WTC11 (cell line): ENCODE results near the gene FREY1. TPM values are rescaled to one million over a fixed set of nuclear protein-coding genes. Genes with fewer than 3 reads are reported as not detected.

ENCODE experiments used
- ATAC-seq: fragments of 200-7000 bp; cut with Tn5 transposase; 2 replicates; pipeline ENCODE4 v1.10.0; 2021; ENCODE audit warnings: mild to moderate bottlenecking, moderate library complexity
- CTCF ChIA-PET: fragments of 300-600 bp; sonication (Branson Sonifier 250); formaldehyde crosslinking; loops from one replicate; lab custom pipeline; 2021; ENCODE audit warnings: antibody characterized with exemption; lab: Charles Lee
- POLR2A ChIA-PET: fragments of 350-600 bp; sonication (Branson Sonifier 250); formaldehyde crosslinking; loops from one replicate; lab custom pipeline; 2021; ENCODE audit warnings: antibody characterized with exemption; lab: Charles Lee
- DNase-seq: peaks from one replicate; pipeline ENCODE4 v3.0.0; 2021; ENCODE audit warnings: low spot score
- H3K27ac Mint-ChIP-seq: 2 replicates; pipeline ENCODE4 v1.8.0; 2021; ENCODE audit warnings: mixed read lengths
- H3K27me3 Mint-ChIP-seq: 2 replicates; pipeline ENCODE4 v1.8.0; 2021; ENCODE audit warnings: low read depth, mild to moderate bottlenecking, moderate library complexity, mixed read lengths
- H3K36me3 Mint-ChIP-seq: 2 replicates; pipeline ENCODE4 v1.8.0; 2021; ENCODE audit warnings: mixed read lengths
- H3K4me1 Mint-ChIP-seq: 2 replicates; pipeline ENCODE4 v1.8.0; 2022; ENCODE audit warnings: mixed read lengths
- H3K4me3 Mint-ChIP-seq: 2 replicates; pipeline ENCODE4 v1.8.0; 2021; ENCODE audit warnings: mild to moderate bottlenecking, moderate library complexity, mixed read lengths
- H3K9me3 Mint-ChIP-seq: 2 replicates; pipeline ENCODE4 v1.8.0; 2021; ENCODE audit warnings: mixed read lengths
- CREB1 ChIP-seq: sonication (generic); formaldehyde crosslinking; IDR thresholded peaks from 2 replicates; pipeline ENCODE4 v1.8.0; 2023; ENCODE audit warnings: mild to moderate bottlenecking, missing genetic modification reagents
- ETV6 ChIP-seq: sonication (generic); formaldehyde crosslinking; IDR thresholded peaks from 2 replicates; pipeline ENCODE4 v1.8.1; 2022; ENCODE audit warnings: mild to moderate bottlenecking, missing genetic modification reagents
- FOXK1 ChIP-seq: sonication (generic); formaldehyde crosslinking; IDR thresholded peaks from 2 replicates; pipeline ENCODE4 v1.8.0; 2022; ENCODE audit warnings: mild to moderate bottlenecking, moderate library complexity, missing genetic modification reagents
- GABPB1 ChIP-seq: sonication (generic); formaldehyde crosslinking; IDR thresholded peaks from 2 replicates; pipeline ENCODE4 v1.8.1; 2023; ENCODE audit warnings: mild to moderate bottlenecking, missing genetic modification reagents
- KAT7 ChIP-seq: sonication (generic); formaldehyde crosslinking; IDR thresholded peaks from 2 replicates; pipeline ENCODE4 v1.8.1; 2023; ENCODE audit warnings: missing genetic modification reagents, mild to moderate bottlenecking, borderline replicate concordance
- MXD4 ChIP-seq: fragments of 250-450 bp; sonication (Bioruptor Pico); IDR thresholded peaks from 2 replicates; pipeline ENCODE4 v1.8.0; 2021; ENCODE audit warnings: mild to moderate bottlenecking, moderate library complexity, borderline replicate concordance
- MYBL2 ChIP-seq: sonication (generic); formaldehyde crosslinking; IDR thresholded peaks from 2 replicates; pipeline ENCODE4 v1.8.1; 2023; ENCODE audit warnings: mild to moderate bottlenecking, moderate library complexity, missing genetic modification reagents
- NFE2L1 ChIP-seq: sonication (generic); formaldehyde crosslinking; IDR thresholded peaks from 2 replicates; pipeline ENCODE4 v1.8.1; 2023; ENCODE audit warnings: missing genetic modification reagents
- OVOL2 ChIP-seq: fragments of 250-450 bp; sonication (Bioruptor Pico); IDR thresholded peaks from 2 replicates; pipeline ENCODE4 v1.9.0; 2021; ENCODE audit warnings: mild to moderate bottlenecking, borderline replicate concordance
- SMAD3 ChIP-seq: sonication (generic); formaldehyde crosslinking; IDR thresholded peaks from 2 replicates; pipeline ENCODE4 v1.8.0; 2022; ENCODE audit warnings: missing genetic modification reagents, mild to moderate bottlenecking, borderline replicate concordance
- SMAD4 ChIP-seq: sonication (generic); formaldehyde crosslinking; IDR thresholded peaks from 2 replicates; pipeline ENCODE4 v1.8.0; 2022; ENCODE audit warnings: mild to moderate bottlenecking, missing genetic modification reagents
- TEAD1 ChIP-seq: sonication (generic); formaldehyde crosslinking; IDR thresholded peaks from 2 replicates; pipeline ENCODE4 v1.8.0; 2022; ENCODE audit warnings: mild to moderate bottlenecking, missing genetic modification reagents
- ZBTB21 ChIP-seq: sonication (generic); formaldehyde crosslinking; IDR thresholded peaks from 2 replicates; pipeline ENCODE4 v1.8.1; 2023; ENCODE audit warnings: mild to moderate bottlenecking, missing genetic modification reagents, borderline replicate concordance
- ZNF121 ChIP-seq: sonication (generic); formaldehyde crosslinking; IDR thresholded peaks from 2 replicates; pipeline ENCODE4 v1.8.0; 2023; ENCODE audit warnings: missing genetic modification reagents
- ZNF138 ChIP-seq: sonication (generic); formaldehyde crosslinking; conservative IDR thresholded peaks from 2 replicates; pipeline ENCODE4 v1.8.1; 2022; ENCODE audit warnings: mild to moderate bottlenecking, moderate library complexity, missing genetic modification reagents
- ZNF423 ChIP-seq: fragments of 250-450 bp; sonication (Bioruptor Pico); IDR thresholded peaks from 2 replicates; pipeline ENCODE4 v2.1.2; 2022; ENCODE audit warnings: mild to moderate bottlenecking, moderate library complexity
- ZNF671 ChIP-seq: fragments of 250-450 bp; sonication (Bioruptor Pico); IDR thresholded peaks from 2 replicates; pipeline ENCODE4 v1.8.0; 2021; ENCODE audit warnings: mild to moderate bottlenecking
- total RNA-seq: library from RNA; stranded (reverse); gene quantifications from 3 replicates; pipeline ENCODE4 v1.2.3, GENCODE V29; 2021
- TF ChIP-seq, protein P1 (sequence below): sonication (generic); formaldehyde crosslinking; IDR thresholded peaks from 2 replicates; pipeline ENCODE4 v1.8.1; 2023; ENCODE audit warnings: mild to moderate bottlenecking, missing genetic modification reagents, borderline replicate concordance
- TF ChIP-seq, protein P2 (sequence below): sonication (generic); formaldehyde crosslinking; IDR thresholded peaks from 2 replicates; pipeline ENCODE4 v1.8.1; 2023; ENCODE audit warnings: mild to moderate bottlenecking, missing genetic modification reagents
- TF ChIP-seq, protein P3 (sequence below): sonication (generic); formaldehyde crosslinking; IDR thresholded peaks from 2 replicates; pipeline ENCODE4 v1.8.0; 2022; ENCODE audit warnings: mild to moderate bottlenecking, missing genetic modification reagents
- TF ChIP-seq, protein P4 (sequence below): sonication (generic); formaldehyde crosslinking; IDR thresholded peaks from 2 replicates; pipeline ENCODE4 v1.8.0; 2022; ENCODE audit warnings: mild to moderate bottlenecking, missing genetic modification reagents
- TF ChIP-seq, protein P5 (sequence below): sonication (generic); formaldehyde crosslinking; IDR thresholded peaks from 2 replicates; pipeline ENCODE4 v1.8.1; 2023; ENCODE audit warnings: mild to moderate bottlenecking, missing genetic modification reagents, moderate library complexity
- TF ChIP-seq, protein P6 (sequence below): fragments of 250-450 bp; sonication (Bioruptor Pico); IDR thresholded peaks from 2 replicates; pipeline ENCODE4 v1.9.0; 2021; ENCODE audit warnings: moderate library complexity, mild to moderate bottlenecking, inconsistent platforms, borderline replicate concordance
- TF ChIP-seq, protein P7 (sequence below): sonication (generic); formaldehyde crosslinking; IDR thresholded peaks from 2 replicates; pipeline ENCODE4 v1.8.1; 2023; ENCODE audit warnings: mild to moderate bottlenecking, missing genetic modification reagents, moderate library complexity

Gene FREY1
- total RNA-seq, 1 experiment from 2014 or later: 2.1 TPM

DNA sequence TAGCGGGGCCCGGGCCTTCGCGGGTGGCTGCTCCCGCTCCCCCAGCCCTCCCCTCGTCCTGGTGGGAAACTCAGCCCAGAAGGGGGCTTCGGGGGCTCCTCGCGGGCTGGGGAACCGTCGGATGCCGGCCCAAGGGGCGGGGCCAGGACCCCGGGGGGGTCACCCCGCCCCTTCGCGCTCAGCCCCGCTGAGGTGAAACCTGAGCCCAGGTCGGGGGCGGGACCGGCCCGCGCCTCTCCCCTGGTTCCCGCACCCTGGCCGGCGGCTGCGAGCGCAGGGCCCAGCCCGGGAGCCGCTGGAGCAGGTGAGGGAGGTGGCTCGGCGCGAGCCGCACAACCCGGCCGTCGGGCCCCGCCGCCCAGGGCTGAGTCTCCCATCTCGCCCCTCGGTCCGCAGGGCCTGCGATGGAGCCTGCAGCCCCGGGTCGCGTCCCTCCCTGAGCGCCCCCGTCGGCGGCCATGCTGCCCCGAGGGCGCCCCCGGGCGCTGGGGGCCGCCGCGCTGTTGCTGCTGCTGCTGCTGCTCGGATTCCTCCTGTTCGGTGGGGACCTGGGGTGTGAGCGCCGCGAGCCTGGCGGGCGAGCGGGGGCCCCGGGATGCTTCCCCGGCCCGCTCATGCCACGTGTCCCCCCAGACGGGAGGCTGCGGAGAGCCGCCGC lies 15.5 kb upstream of the FREY1 start, which contains the start of gene LARGE2 (continued):
- TF ChIP-seq ZNF121 (CRISPR knock-in tag) (no peak), TEAD1 (CRISPR knock-in tag) (peak; percentile 17; the same call in 1 of the 2 replicates), MYBL2 (CRISPR knock-in tag) (0 out of 2 replicates have a peak, but pooled peaks have one; percentile 15), ZNF138 (CRISPR knock-in tag) (no peak)
- TF ChIP-seq, protein P1, sequence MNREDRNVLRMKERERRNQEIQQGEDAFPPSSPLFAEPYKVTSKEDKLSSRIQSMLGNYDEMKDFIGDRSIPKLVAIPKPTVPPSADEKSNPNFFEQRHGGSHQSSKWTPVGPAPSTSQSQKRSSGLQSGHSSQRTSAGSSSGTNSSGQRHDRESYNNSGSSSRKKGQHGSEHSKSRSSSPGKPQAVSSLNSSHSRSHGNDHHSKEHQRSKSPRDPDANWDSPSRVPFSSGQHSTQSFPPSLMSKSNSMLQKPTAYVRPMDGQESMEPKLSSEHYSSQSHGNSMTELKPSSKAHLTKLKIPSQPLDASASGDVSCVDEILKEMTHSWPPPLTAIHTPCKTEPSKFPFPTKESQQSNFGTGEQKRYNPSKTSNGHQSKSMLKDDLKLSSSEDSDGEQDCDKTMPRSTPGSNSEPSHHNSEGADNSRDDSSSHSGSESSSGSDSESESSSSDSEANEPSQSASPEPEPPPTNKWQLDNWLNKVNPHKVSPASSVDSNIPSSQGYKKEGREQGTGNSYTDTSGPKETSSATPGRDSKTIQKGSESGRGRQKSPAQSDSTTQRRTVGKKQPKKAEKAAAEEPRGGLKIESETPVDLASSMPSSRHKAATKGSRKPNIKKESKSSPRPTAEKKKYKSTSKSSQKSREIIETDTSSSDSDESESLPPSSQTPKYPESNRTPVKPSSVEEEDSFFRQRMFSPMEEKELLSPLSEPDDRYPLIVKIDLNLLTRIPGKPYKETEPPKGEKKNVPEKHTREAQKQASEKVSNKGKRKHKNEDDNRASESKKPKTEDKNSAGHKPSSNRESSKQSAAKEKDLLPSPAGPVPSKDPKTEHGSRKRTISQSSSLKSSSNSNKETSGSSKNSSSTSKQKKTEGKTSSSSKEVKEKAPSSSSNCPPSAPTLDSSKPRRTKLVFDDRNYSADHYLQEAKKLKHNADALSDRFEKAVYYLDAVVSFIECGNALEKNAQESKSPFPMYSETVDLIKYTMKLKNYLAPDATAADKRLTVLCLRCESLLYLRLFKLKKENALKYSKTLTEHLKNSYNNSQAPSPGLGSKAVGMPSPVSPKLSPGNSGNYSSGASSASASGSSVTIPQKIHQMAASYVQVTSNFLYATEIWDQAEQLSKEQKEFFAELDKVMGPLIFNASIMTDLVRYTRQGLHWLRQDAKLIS (CRISPR knock-in tag): 0 out of 2 replicates have a peak, but pooled peaks have one; percentile 13
- TF ChIP-seq, protein P2, sequence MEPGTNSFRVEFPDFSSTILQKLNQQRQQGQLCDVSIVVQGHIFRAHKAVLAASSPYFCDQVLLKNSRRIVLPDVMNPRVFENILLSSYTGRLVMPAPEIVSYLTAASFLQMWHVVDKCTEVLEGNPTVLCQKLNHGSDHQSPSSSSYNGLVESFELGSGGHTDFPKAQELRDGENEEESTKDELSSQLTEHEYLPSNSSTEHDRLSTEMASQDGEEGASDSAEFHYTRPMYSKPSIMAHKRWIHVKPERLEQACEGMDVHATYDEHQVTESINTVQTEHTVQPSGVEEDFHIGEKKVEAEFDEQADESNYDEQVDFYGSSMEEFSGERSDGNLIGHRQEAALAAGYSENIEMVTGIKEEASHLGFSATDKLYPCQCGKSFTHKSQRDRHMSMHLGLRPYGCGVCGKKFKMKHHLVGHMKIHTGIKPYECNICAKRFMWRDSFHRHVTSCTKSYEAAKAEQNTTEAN: no peak

DNA sequence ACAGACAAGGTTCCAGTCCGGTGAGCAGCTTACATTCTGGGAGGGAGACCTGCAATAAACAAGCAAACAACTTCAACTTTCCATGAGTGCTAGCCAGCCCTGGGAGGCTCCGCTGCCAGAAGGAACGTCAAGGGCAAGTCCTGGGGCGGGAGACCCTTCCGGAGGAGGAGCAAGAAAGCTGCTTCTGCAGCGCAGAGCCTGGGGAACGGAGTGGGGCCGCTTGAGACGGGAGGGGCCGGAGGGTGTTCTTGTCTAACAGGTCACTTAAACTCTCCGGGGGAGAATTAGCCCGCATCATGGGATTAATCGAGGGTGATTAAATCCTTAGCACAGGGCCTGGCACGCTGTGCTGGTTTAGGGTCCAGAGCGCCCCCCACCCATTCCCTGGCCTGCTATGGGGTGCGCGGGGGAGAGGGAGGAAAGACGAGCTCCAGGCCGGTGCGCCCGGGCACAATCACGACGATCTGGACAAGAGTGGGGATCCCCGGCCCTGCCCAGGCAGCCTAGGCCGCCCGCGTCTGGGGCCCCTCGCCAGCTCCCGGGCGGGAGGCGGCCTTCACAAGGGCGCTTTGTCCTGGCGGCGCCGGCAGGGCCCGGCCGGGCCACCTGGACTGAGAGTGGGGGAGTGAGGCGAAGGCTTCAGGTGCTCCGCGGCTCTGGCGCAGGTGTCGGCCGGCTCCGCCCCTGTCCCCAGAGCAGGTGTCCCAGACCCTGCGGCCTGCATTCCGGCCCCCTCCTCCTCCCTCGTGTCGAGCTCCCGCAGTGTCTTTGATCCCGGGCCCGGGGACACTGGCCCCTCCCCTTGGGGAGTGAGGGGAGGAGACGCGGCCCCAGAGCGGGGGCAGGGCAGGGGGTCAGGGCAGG lies 14.7 kb upstream of the FREY1 start:
- peak; percentile 53 for ATAC-seq
- peak overlapping the region; percentile 72 for H3K4me3 Mint-ChIP-seq
- CTCF ChIA-PET: interaction anchor here (0.8 to 4.0 kb wide), 13 partner anchors 24 to 470 kb away, joined by 3 to 33 read pairs (median 4); no protein-coding TSS in a partner anchor
- 0 out of 2 replicates have a peak, but pooled peaks have one; percentile 16 for TF ChIP-seq ZBTB21 (CRISPR knock-in tag)
- TF ChIP-seq NFE2L1 (CRISPR knock-in tag): no peak
- peak; percentile 63 for TF ChIP-seq ZNF423 (CRISPR knock-in tag)
- TF ChIP-seq ZNF671 (CRISPR knock-in tag): no peak
- TF ChIP-seq, protein P3, sequence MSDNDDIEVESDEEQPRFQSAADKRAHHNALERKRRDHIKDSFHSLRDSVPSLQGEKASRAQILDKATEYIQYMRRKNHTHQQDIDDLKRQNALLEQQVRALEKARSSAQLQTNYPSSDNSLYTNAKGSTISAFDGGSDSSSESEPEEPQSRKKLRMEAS (CRISPR knock-in tag): peak; percentile 75; the same call in 1 of the 2 replicates
- TF ChIP-seq FOXK1 (CRISPR knock-in tag): peak; percentile 78; the same call in 1 of the 2 replicates
- TF ChIP-seq, protein P4, sequence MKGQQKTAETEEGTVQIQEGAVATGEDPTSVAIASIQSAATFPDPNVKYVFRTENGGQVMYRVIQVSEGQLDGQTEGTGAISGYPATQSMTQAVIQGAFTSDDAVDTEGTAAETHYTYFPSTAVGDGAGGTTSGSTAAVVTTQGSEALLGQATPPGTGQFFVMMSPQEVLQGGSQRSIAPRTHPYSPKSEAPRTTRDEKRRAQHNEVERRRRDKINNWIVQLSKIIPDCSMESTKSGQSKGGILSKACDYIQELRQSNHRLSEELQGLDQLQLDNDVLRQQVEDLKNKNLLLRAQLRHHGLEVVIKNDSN (CRISPR knock-in tag): peak; percentile 55; the same call in 1 of the 2 replicates
- no peak for TF ChIP-seq SMAD4 (CRISPR knock-in tag)
- TF ChIP-seq, protein P5, sequence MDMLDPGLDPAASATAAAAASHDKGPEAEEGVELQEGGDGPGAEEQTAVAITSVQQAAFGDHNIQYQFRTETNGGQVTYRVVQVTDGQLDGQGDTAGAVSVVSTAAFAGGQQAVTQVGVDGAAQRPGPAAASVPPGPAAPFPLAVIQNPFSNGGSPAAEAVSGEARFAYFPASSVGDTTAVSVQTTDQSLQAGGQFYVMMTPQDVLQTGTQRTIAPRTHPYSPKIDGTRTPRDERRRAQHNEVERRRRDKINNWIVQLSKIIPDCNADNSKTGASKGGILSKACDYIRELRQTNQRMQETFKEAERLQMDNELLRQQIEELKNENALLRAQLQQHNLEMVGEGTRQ: peak; percentile 55
- no peak for TF ChIP-seq OVOL2 (CRISPR knock-in tag)
- peak; percentile 80 for TF ChIP-seq ZNF121 (CRISPR knock-in tag)
- 0 out of 2 replicates have a peak, but pooled peaks have one; percentile 67 for TF ChIP-seq MYBL2 (CRISPR knock-in tag)
- TF ChIP-seq ETV6 (CRISPR knock-in tag): 0 out of 2 replicates have a peak, but pooled peaks have one; percentile 10
- no peak for TF ChIP-seq MXD4 (CRISPR knock-in tag)
- TF ChIP-seq SMAD3 (CRISPR knock-in tag): 0 out of 2 replicates have a peak, but pooled peaks have one; percentile 33
- TF ChIP-seq, protein P6, sequence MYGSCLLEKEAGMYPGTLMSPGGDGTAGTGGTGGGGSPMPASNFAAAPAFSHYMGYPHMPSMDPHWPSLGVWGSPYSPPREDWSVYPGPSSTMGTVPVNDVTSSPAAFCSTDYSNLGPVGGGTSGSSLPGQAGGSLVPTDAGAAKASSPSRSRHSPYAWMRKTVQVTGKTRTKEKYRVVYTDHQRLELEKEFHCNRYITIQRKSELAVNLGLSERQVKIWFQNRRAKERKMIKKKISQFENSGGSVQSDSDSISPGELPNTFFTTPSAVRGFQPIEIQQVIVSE (CRISPR knock-in tag): no peak
- TF ChIP-seq CREB1: no peak
- peak; percentile 45; the same call in 1 of the 2 replicates for TF ChIP-seq GABPB1 (CRISPR knock-in tag)
- TF ChIP-seq KAT7: 0 out of 2 replicates have a peak, but pooled peaks have one; percentile 64
- TF ChIP-seq, protein P7, sequence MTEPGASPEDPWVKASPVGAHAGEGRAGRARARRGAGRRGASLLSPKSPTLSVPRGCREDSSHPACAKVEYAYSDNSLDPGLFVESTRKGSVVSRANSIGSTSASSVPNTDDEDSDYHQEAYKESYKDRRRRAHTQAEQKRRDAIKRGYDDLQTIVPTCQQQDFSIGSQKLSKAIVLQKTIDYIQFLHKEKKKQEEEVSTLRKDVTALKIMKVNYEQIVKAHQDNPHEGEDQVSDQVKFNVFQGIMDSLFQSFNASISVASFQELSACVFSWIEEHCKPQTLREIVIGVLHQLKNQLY (CRISPR knock-in tag): no peak

More for the DNA sequence above, 14.7 kb upstream of the FREY1 start:
- Mint-ChIP-seq H3K27ac (peak overlapping the region; percentile 99), H3K36me3 (peaks cover 11% of the 10 kb centered on the region), H3K4me1 (peaks cover 39% of the 10 kb centered on the region), H3K27me3 (peaks cover 2% of the 10 kb centered on the region; the same call in 1 of the 2 replicates), H3K9me3 (no peaks in the 10 kb centered on the region)
- POLR2A ChIA-PET: interaction anchor here (0.5 to 1.8 kb wide), 21 partner anchors 9 to 373 kb away, joined by 3 to 12 read pairs (median 5); partner anchors contain the start of gene CRY2
- peak; percentile 96 for DNase-seq
